Spleen (tissue), 7 donors: ENCODE data around the gene ITPR1.
A peak's percentile ranks its signal among the peaks of the same experiment; 100 is the strongest.

Experiments
- CTCF ChIP-seq, 11 experiments: fragments of 200-600 bp in 7 of 11; fragments of 450-650 bp in 4 of 11; sonication (generic) in 4 of 11; IDR thresholded peaks in 8 of 11; conservative IDR thresholded peaks in 3 of 11; 1 replicate in 7 of 11; 2 replicates in 4 of 11; pipeline versions ENCODE4 v1.4.0 to v1.8.0; 2016 to 2021; ENCODE audit warnings: antibody characterized with exemption in 11 of 11, inconsistent platforms in 4 of 11, mild to moderate bottlenecking in 1 of 11
- POLR2A ChIP-seq, 3 donors: fragments of 450-650 bp; IDR thresholded peaks; one replicate each; pipeline ENCODE4 v1.5.1; 2017; ENCODE audit warnings: antibody characterized with exemption in 3 of 3, mild to moderate bottlenecking in 1 of 3
- donor health status: DM: no; HTN: no; CAD: no; lungs with moderate emphysema.
- donor health status: DM: no; HTN: no; CAD: no.
- donor health status: DM: no; HTN: no; CAD: no.

GRCh38 chr3:4656059-4656458 is 162.9 kb downstream of the ITPR1 start:
- TF ChIP-seq POLR2A (IDR thresholded peaks at IDR 0.05) (no peak), CTCF (IDR thresholded peaks at IDR 0.05 in 8 of 11, conservative IDR thresholded peaks at IDR 0.05 in 3 of 11) (peak in 8 of 11 experiments; percentile 57 to 77 (median 62))
